Spleen (tissue), 11 donors: ENCODE data around the gene EXOC6B. TPM values are rescaled to one million over a fixed set of nuclear protein-coding genes. Genes with fewer than 3 reads are reported as not detected.

Source experiments
- DNase-seq: peaks from one replicate; pipeline ENCODE4 v3.0.0-alpha.2; 2020
- H3K27ac ChIP-seq, 8 donors: fragments of 200-600 bp; sonication (generic) in 7 of 8; 1 replicate in 4 of 8; 2 replicates in 4 of 8; pipeline versions ENCODE4 v1.5.0 to v1.8.0; 2016 to 2021; ENCODE audit warnings: inconsistent platforms in 4 of 8, mild to moderate bottlenecking in 4 of 8, moderate library complexity in 1 of 8
- H3K27me3 ChIP-seq, 7 donors: fragments of 200-600 bp; sonication (generic) in 6 of 7; replicated peaks in 1 of 7; 1 replicate in 4 of 7; 2 replicates in 3 of 7; pipeline versions ENCODE4 v1.5.0 to v1.8.0; 2016 to 2021; ENCODE audit warnings: inconsistent platforms in 3 of 7, mild to moderate bottlenecking in 1 of 7
- H3K36me3 ChIP-seq, 6 donors: fragments of 200-600 bp; sonication (generic) in 5 of 6; 1 replicate in 4 of 6; 2 replicates in 2 of 6; pipeline versions ENCODE4 v1.5.0 to v1.8.0; 2016 to 2021; ENCODE audit warnings: inconsistent platforms in 2 of 6
- H3K4me1 ChIP-seq, 6 donors: fragments of 200-600 bp; sonication (generic) in 5 of 6; 1 replicate in 3 of 6; 2 replicates in 3 of 6; pipeline versions ENCODE4 v1.5.0 to v1.8.0; 2016 to 2021; ENCODE audit warnings: inconsistent platforms in 3 of 6
- H3K4me3 ChIP-seq, 8 donors: fragments of 200-600 bp; sonication (generic) in 7 of 8; 1 replicate in 4 of 8; 2 replicates in 4 of 8; pipeline versions ENCODE4 v1.5.0 to v1.8.0; 2016 to 2021; ENCODE audit warnings: inconsistent platforms in 4 of 8, mild to moderate bottlenecking in 4 of 8, moderate library complexity in 2 of 8
- H3K9me3 ChIP-seq, 8 donors: fragments of 200-600 bp; sonication (generic) in 7 of 8; 1 replicate in 4 of 8; 2 replicates in 4 of 8; pipeline versions ENCODE4 v1.5.0 to v1.8.0; 2016 to 2021; ENCODE audit warnings: inconsistent platforms in 4 of 8
- POLR2A ChIP-seq, 3 donors: fragments of 450-650 bp; IDR thresholded peaks; one replicate each; pipeline ENCODE4 v1.5.1; 2017; ENCODE audit warnings: antibody characterized with exemption in 3 of 3, mild to moderate bottlenecking in 1 of 3
- POLR2AphosphoS5 ChIP-seq, 3 donors: sonication (generic); formaldehyde crosslinking; IDR thresholded peaks; one replicate each; pipeline ENCODE4 v1.5.1; 2017; ENCODE audit warnings: antibody characterized with exemption in 3 of 3
- WGBS, 5 donors: extraction: QIAGEN DNeasy Blood & Tissue Kit in 3 of 5; methylation state at CpG; one replicate each; pipeline versions ENCODE4 v1.1.5 to v1.1.7; 2013 to 2018; 5-methylcytosine and 5-hydroxymethylcytosine counted together
- intact Hi-C: fragments of 100-400 bp; cut with DNase I; formaldehyde crosslinking; loops from one replicate; pipeline ENCODE4 v1.15.0; 2023; ENCODE audit warnings: low total_unique reads
- polyA plus RNA-seq, 3 donors: library from polyadenylated mRNA; stranded (reverse); fragments of 200-250 nt; gene quantifications; one replicate each; pipeline ENCODE4 v1.2.1, GENCODE V29; 2013
- small RNA-seq, 4 donors: library from RNA; depleted of rRNA; stranded (forward); fragments of <200 nt; gene quantifications; one replicate each; pipeline ENCODE3, GENCODE V24; 2016
- total RNA-seq, 7 donors: library from RNA; depleted of rRNA in 3 of 7; stranded (reverse); fragments of >200 nt in 3 of 7; fragmentation: NEBNext Ultra II Directional in 4 of 7; extraction: Animal tissue kit (Norgen Biotek cat#: 25700) in 4 of 7; gene quantifications; one replicate each; pipeline versions ENCODE4 v1.1.0 to v1.2.1, GENCODE V29; 2016 to 2021
- TF ChIP-seq, protein P1 (sequence below), 11 experiments: fragments of 200-600 bp in 7 of 11; fragments of 450-650 bp in 4 of 11; sonication (generic) in 4 of 11; IDR thresholded peaks in 8 of 11; conservative IDR thresholded peaks in 3 of 11; 1 replicate in 7 of 11; 2 replicates in 4 of 11; pipeline versions ENCODE4 v1.4.0 to v1.8.0; 2016 to 2021; ENCODE audit warnings: antibody characterized with exemption in 11 of 11, inconsistent platforms in 4 of 11, mild to moderate bottlenecking in 1 of 11
- donor health status: healthy with polysubstance abuse.
- donor health status: DM: no; HTN: no; CAD: no; lungs with moderate emphysema.
- donor health status: DM: no; HTN: no; CAD: no.
- donor health status: Bipolar disorder and iron deficiency.
- donor health status: healthy.
- donor health status: DM: no; HTN: no; CAD: no.
- donor health status: DM: yes; HTN: yes; CAD: no.

Gene EXOC6B
- total and polyA plus RNA-seq, 10 donors: 1.0 to 27.9 (median 18.0) TPM

DNA sequence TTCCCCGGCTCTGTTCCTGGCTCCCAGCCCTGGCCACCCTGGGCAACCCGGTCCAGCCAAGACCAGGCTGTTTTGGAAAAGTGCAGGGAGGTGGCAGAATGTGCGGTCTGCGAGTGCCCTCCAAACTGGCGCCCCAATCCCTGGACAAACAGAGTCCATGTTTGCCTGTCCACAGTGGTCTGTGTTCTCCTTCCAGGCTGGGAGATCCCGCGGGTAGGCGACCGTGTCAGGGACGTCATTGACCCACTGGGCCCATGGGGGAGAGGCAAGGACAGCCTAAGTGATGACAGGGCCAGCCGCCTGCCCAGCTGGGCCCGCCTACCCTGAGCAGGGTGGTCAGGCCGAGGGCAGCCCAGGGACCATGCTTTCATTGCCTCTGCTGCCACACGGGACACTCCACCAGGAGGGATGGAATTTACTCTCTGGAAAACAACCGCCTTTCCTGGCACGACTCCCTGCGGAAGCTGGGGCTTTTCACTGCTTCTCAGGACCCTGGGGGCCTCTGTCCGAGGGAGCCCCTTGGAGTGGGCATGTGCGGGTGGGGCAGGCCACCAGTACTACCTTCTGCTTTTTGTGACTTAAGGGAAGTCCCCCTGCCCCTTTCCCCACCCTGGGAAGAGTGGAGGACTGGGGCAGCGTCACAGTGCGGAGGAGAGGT, 698.3 kb downstream of the EXOC6B start:
- DNase-seq: peak; percentile 45
- WGBS, 5 donors: 77 to 91% (median 90%) methylated on average over 13 to 21 of the region's 21 CpGs
- H3K27ac ChIP-seq: no peak overlapping the region
- no peak overlapping the region for H3K4me3 ChIP-seq
- intact Hi-C loops: no loop called here
- TF ChIP-seq, protein P1, sequence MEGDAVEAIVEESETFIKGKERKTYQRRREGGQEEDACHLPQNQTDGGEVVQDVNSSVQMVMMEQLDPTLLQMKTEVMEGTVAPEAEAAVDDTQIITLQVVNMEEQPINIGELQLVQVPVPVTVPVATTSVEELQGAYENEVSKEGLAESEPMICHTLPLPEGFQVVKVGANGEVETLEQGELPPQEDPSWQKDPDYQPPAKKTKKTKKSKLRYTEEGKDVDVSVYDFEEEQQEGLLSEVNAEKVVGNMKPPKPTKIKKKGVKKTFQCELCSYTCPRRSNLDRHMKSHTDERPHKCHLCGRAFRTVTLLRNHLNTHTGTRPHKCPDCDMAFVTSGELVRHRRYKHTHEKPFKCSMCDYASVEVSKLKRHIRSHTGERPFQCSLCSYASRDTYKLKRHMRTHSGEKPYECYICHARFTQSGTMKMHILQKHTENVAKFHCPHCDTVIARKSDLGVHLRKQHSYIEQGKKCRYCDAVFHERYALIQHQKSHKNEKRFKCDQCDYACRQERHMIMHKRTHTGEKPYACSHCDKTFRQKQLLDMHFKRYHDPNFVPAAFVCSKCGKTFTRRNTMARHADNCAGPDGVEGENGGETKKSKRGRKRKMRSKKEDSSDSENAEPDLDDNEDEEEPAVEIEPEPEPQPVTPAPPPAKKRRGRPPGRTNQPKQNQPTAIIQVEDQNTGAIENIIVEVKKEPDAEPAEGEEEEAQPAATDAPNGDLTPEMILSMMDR (IDR thresholded peaks at IDR 0.05 in 8 of 11, conservative IDR thresholded peaks at IDR 0.05 in 3 of 11): no peak
- TF ChIP-seq POLR2A (IDR thresholded peaks at IDR 0.05): no peak
- no peak for TF ChIP-seq POLR2AphosphoS5 (IDR thresholded peaks at IDR 0.05)
- H3K9me3 ChIP-seq: peaks cover 0 to 5% (median 0%) of the 10 kb centered on the region in 8 donors
- no peaks in the 10 kb centered on the region for H3K4me1 ChIP-seq
- H3K36me3 ChIP-seq: no peaks in the 10 kb centered on the region
- H3K27me3 ChIP-seq: peaks cover 0 to 16% (median 0%) of the 10 kb centered on the region in 7 donors

DNA sequence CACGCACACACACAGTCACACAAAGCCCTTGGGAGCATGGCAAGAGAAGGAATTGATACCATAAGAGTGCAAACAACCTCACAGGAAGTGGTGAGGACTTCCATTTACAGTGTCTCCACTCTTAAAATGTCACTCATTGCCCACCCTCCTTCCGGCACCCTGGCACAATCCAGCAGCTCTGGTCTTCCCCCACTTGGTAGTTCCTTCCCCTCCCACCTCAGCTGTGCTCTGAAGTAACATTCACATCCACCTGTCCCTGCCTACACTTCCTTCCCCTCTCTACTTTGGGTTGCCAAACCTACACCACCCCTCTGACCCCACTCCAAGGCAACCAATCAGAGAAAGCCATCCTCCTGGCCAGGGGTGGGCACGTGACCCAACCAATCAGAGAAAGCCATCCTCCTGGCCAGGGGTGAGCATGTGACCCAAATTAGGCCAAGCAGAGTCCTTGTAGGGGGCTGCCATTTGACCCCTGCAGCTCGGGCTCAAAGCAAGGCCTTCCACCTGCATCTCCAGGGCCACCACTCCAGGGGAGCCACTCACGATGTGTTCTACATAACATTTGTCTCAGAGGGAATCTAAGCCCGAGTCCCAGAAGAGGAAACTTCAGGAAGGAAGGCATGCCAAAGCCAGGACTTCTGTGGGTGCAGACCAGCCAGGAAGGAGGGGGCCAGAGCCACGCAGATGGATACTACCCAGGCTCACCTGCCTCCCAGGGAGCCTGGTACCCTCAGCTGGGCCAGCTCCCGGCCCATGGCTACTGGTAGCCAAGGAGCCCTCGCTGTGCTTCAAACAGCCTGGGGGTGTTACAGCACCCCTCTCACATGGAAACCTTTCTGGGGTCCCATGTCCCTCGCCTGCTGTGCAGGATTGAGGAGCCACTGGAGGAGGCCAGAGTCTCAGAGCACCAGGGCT, 699.4 kb downstream of the EXOC6B start:
- H3K36me3 ChIP-seq: no peaks in the 10 kb centered on the region
- intact Hi-C loops: no loop called here
- no peak for TF ChIP-seq POLR2A (IDR thresholded peaks at IDR 0.05)
- no peak for TF ChIP-seq POLR2AphosphoS5 (IDR thresholded peaks at IDR 0.05)
- TF ChIP-seq, protein P1 (IDR thresholded peaks at IDR 0.05 in 8 of 11, conservative IDR thresholded peaks at IDR 0.05 in 3 of 11): no peak
- H3K27me3 ChIP-seq: peaks cover 0 to 21% (median 0%) of the 10 kb centered on the region in 7 donors
- 62 to 87% (median 82%) methylated on average over 8 to 10 of the region's 10 CpGs for WGBS, 5 donors
- no peaks in the 10 kb centered on the region for H3K4me1 ChIP-seq
- no peak overlapping the region for H3K4me3 ChIP-seq
- DNase-seq: no peak
- H3K27ac ChIP-seq: no peak overlapping the region
- peaks cover 0 to 10% (median 2%) of the 10 kb centered on the region in 8 donors for H3K9me3 ChIP-seq

Small RNAs within 50 kb of the gene (small RNA-seq; reads per million reads assigned to genes)
- gene RF00592: 0 reads per million in 4 donors
- 0.29 to 1.0 (median 0.73) reads per million in 4 donors for gene RNU2-39P

Other genes with a start within 250 kb of the EXOC6B start
- gene SPR, start 61.4 kb upstream of the EXOC6B start, total RNA-seq: 10 to 100 TPM in 3 of 7 donors, 1 to 10 TPM in 4; 8.4 to 22.6 (median 9.6) TPM
- gene SPR, start 61.4 kb upstream of the EXOC6B start, polyA plus RNA-seq: 10 to 100 TPM in 2 of 3 donors, 1 to 10 TPM in 1; 3.9 to 12.1 (median 10.0) TPM
- not detected for gene EMX1, start 91.5 kb upstream of the EXOC6B start, total RNA-seq
- not detected for gene EMX1, start 91.5 kb upstream of the EXOC6B start, polyA plus RNA-seq
- gene SFXN5, start 245.7 kb upstream of the EXOC6B start, total RNA-seq: 10 to 100 TPM; 18.8 to 41.4 (median 29.0) TPM
- 1 to 10 TPM; 2.6 to 9.0 (median 5.4) TPM for gene SFXN5, start 245.7 kb upstream of the EXOC6B start, polyA plus RNA-seq